NCI-H2107 treated with DMSO at 0.1 percent for 48 hours (cell line): ENCODE results near the gene ZDHHC22.

Experiments used
- DNase-seq: peaks from one replicate; lab custom pipeline; 2025; ENCODE audit not compliant: unreplicated experiment; lab: John Stamatoyannopoulos, UW

ZDHHC22 gene

DNA sequence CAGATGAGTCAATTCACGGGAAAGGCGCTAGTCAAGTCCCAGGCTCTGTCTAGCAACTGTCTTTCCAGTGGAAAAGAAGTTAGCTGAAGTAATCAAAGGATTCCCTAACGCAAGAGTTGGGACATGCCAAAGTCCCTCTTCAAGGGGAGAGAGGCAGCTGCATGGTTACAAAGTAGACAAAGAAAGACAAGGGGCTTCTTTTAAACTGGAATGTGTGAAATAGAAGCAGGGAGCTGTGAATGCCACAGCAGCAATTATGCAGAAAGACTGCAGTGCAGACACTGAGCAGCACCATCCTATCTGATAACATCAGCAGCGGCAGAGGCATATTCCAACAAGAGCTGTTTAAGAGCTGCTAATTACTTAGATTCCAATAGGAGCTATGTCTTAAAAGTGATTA lies 56.1 kb downstream of the ZDHHC22 start:
- DNase-seq, result no peak

DNA sequence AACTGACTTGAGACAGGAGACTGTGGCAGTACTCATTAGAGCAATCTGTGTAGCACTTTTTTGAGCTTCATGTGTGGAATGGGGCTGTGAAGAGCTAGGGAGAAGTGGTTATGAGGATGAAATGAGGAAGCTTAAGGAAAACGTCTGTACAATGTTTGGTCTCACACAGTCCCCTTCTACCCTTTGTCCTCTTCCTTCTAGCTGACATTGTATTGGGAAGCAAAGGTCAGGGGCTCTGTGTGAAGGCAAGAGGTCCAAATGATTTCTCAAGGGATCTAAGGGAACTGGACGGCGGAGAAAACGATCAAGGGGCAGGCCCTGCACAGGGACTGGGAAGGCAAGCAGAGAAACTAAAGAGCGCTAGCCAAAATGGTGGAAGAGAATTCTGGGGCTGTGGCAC lies 56.6 kb downstream of the ZDHHC22 start:
- DNase-seq, result no peak

DNA sequence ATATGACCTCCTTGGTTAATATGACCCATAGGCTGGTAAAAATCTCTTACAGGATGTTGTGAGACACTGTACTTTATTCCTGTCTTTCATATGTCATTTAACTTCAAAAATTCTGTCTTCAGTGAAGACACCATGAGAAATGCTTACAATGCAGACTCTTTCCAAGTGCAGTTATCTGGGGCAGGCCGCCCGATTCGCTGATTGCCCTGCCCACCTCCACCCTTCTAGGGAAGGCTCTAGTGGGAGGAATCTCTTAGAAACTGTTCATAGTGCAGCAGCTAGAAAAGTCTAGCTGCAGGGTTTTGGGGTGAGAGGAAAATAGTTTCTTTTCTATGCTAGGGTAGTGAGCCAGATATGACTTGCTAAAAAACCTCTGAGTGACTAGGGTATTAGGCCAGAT lies 58.5 kb downstream of the ZDHHC22 start:
- no peak for DNase-seq

DNA sequence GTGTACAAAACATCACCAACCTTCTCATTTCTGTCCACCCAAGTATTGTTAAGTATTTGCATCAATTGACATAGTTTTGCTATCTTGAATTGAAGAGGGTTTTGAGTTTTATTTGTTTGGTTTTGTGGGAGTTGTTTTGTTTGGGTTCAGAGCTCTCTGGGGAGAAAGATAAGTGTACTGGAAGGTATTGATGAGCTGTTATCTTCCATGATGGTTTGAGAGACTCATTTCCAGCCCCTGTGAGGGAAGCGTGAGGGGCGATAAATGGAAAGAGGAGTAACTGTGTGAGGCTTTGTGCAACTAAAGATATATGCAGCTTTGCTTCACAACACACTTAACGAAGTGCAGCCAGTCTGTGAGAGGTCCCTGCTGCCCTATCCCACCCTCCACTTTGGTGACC lies 59.2 kb downstream of the ZDHHC22 start:
- DNase-seq, result no peak
